Cardiac muscle cell (in vitro differentiated cells and primary cell): ENCODE data around the gene MARCHF9. TPM values are rescaled to one million over a fixed set of nuclear protein-coding genes. Genes with fewer than 3 reads are reported as not detected.
"Not testable (repeated sequence)": the region's sequence is repeated elsewhere in the genome, so short reads cannot be mapped to it uniquely, and the experiment has no call there.

Experiments used
- DNase-seq, 2 donors: peaks; one replicate each; pipeline versions ENCODE4 v3.0.0 to v3.0.0-alpha.2; 2010 to 2017; ENCODE audit warnings: low read depth in 1 of 2, low spot score in 1 of 2
- H3K27ac ChIP-seq: fragments of 200-600 bp; sonication (generic); 2 replicates; pipeline ENCODE4 v1.5.1; 2016
- H3K27me3 ChIP-seq: fragments of 200-600 bp; sonication (generic); 2 replicates; pipeline ENCODE4 v1.6.0; 2016; ENCODE audit warnings: control low read depth
- H3K36me3 ChIP-seq: fragments of 200-600 bp; sonication (generic); 2 replicates; pipeline ENCODE4 v1.5.1; 2016; ENCODE audit warnings: control low read depth
- H3K4me1 ChIP-seq: fragments of 200-600 bp; sonication (generic); 2 replicates; pipeline ENCODE4 v1.8.1; 2017; ENCODE audit warnings: low read depth, mild to moderate bottlenecking, mixed run types
- H3K4me3 ChIP-seq: fragments of 200-600 bp; sonication (generic); 2 replicates; pipeline ENCODE4 v1.5.1; 2016; ENCODE audit warnings: mild to moderate bottlenecking
- H3K9me3 ChIP-seq: fragments of 200-600 bp; sonication (generic); 2 replicates; pipeline ENCODE4 v1.5.1; 2017; ENCODE audit warnings: low read depth, mild to moderate bottlenecking, control low read depth
- polyA plus RNA-seq: library from polyadenylated mRNA; unstranded; fragments of >200 nt; fragmentation: Nextera tagmentation; extraction: Ambion mirVana; gene quantifications from 2 replicates; pipeline ENCODE4 v1.2.1, GENCODE V29; 2016
- total RNA-seq: library from RNA; depleted of rRNA; stranded (reverse); fragments of >200 nt; gene quantifications from 2 replicates; pipeline ENCODE4 v1.2.3, GENCODE V29; 2016
- TF ChIP-seq, protein P1 (sequence below): IDR thresholded peaks from 2 replicates; pipeline ENCODE4 v1.5.1; 2012; ENCODE audit warnings: low read depth, mild to moderate bottlenecking, low read length

The MARCHF9 gene
- total and polyA plus RNA-seq, 2 experiments from 2014 or later = 9.0 to 21.9 TPM

DNA sequence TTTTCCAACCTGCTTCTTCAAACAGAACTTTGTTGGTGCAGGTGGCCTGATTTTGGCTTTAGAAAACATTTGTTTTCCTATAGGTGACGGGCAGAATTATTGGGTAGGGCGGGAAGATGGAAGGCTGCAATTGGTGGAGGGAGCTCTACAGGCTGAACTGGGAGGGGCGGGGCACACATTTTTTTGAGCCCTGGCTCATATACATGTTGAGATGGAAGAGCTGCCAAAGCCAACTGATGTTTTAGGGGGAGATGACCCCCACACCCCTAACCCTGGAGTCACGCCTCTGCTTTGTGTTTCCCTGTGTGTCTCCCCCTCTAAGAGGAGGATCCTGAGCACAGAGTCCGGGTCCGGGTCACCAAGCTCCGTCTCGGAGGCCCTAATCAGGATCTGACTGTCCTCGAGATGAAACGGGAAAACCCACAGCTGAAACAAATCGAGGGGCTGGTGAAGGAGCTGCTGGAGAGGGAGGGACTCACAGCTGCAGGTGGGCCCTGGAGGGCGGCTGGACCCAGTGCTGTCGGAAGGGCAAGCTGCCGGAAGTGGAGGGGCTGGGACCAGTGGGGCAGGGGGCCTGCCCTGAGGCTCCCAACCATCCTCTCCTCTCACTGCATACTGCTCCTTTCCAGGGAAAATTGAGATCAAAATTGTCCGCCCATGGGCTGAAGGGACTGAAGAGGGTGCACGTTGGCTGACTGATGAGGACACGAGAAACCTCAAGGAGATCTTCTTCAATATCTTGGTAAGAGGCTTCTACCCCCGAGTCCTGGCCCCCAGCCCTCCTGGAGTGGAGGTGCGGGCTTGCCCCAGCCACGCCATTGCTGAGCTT, 34.9 kb upstream of the MARCHF9 start:
- H3K9me3 ChIP-seq = no peaks in the 10 kb centered on the region
- peaks cover 17% of the 10 kb centered on the region for H3K36me3 ChIP-seq
- TF ChIP-seq, protein P1, sequence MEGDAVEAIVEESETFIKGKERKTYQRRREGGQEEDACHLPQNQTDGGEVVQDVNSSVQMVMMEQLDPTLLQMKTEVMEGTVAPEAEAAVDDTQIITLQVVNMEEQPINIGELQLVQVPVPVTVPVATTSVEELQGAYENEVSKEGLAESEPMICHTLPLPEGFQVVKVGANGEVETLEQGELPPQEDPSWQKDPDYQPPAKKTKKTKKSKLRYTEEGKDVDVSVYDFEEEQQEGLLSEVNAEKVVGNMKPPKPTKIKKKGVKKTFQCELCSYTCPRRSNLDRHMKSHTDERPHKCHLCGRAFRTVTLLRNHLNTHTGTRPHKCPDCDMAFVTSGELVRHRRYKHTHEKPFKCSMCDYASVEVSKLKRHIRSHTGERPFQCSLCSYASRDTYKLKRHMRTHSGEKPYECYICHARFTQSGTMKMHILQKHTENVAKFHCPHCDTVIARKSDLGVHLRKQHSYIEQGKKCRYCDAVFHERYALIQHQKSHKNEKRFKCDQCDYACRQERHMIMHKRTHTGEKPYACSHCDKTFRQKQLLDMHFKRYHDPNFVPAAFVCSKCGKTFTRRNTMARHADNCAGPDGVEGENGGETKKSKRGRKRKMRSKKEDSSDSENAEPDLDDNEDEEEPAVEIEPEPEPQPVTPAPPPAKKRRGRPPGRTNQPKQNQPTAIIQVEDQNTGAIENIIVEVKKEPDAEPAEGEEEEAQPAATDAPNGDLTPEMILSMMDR = no peak
- DNase-seq = no peak
- no peak overlapping the region for H3K4me3 ChIP-seq
- peaks cover 21% of the 10 kb centered on the region for H3K27me3 ChIP-seq
- no peak overlapping the region for H3K27ac ChIP-seq
- H3K4me1 ChIP-seq = no peaks in the 10 kb centered on the region

DNA sequence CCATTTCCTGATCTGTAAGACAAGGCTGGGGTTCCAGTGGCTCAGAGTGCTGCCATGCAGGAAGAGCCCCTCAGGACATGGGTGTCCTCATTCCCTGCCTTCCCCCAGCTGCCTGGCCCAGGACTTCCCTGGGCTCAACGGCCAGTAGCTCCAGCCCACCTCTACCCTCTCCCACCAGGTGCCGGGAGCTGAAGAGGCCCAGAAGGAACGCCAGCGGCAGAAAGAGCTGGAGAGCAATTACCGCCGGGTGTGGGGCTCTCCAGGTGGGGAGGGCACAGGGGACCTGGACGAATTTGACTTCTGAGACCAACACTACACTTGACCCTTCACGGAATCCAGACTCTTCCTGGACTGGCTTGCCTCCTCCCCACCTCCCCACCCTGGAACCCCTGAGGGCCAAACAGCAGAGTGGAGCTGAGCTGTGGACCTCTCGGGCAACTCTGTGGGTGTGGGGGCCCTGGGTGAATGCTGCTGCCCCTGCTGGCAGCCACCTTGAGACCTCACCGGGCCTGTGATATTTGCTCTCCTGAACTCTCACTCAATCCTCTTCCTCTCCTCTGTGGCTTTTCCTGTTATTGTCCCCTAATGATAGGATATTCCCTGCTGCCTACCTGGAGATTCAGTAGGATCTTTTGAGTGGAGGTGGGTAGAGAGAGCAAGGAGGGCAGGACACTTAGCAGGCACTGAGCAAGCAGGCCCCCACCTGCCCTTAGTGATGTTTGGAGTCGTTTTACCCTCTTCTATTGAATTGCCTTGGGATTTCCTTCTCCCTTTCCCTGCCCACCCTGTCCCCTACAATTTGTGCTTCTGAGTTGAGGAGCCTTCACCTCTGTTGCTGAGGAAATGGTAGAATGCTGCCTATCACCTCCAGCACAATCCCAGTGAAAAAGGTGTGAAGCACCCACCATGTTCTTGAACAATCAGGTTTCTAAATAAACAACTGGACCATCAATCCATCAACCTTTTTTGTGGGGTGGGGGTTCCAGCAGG, 34.0 kb upstream of the MARCHF9 start:
- TF ChIP-seq, protein P1 = no peak
- Histone ChIP-seq H3K4me3 (no peak overlapping the region), H3K27ac (no peak overlapping the region), H3K36me3 (peaks cover 17% of the 10 kb centered on the region), H3K4me1 (peaks cover 1% of the 10 kb centered on the region), H3K9me3 (no peaks in the 10 kb centered on the region), H3K27me3 (peaks cover 30% of the 10 kb centered on the region)
- no peak for DNase-seq

DNA sequence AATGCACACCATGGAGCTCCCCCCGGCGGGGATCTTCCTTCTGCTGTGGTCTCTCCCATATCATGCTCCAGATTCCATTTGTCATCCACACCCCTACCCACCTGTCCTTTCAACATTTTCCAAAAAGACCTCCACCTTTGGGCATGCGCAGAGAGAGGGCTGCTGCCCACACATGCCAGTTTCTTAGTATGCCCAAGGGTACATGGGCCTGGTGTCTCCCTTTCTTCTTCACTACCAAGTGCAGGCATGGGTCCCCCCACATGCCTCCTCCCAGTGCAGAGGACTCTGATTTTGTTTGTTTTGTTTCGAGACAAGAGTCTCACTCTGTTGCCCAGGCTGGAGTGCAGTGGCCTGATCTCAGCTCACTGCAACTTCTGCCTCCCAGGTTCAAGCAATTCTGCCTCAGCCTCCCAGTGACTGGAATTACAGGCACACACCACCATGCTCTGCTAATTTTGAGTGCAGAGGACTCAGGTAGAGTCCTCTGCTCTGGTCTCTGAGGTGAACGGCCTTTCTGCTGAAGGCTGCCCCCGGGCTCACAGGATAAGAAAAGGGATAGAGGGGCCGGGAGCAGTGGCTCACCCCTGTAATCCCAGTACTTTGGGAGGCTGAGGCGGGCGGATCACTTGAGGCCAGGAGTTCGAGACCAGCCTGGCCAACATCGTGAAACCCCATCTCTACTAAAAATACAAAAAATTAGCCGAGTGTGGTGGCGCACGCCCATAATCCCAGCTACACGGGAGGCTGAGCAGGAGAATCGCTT, 32.9 kb upstream of the MARCHF9 start:
- Histone ChIP-seq H3K27me3 (peaks cover 41% of the 10 kb centered on the region), H3K36me3 (peaks cover 16% of the 10 kb centered on the region)
- not testable (repeated sequence) for H3K4me1 ChIP-seq, H3K9me3 ChIP-seq, DNase-seq, H3K27ac ChIP-seq, H3K4me3 ChIP-seq

DNA sequence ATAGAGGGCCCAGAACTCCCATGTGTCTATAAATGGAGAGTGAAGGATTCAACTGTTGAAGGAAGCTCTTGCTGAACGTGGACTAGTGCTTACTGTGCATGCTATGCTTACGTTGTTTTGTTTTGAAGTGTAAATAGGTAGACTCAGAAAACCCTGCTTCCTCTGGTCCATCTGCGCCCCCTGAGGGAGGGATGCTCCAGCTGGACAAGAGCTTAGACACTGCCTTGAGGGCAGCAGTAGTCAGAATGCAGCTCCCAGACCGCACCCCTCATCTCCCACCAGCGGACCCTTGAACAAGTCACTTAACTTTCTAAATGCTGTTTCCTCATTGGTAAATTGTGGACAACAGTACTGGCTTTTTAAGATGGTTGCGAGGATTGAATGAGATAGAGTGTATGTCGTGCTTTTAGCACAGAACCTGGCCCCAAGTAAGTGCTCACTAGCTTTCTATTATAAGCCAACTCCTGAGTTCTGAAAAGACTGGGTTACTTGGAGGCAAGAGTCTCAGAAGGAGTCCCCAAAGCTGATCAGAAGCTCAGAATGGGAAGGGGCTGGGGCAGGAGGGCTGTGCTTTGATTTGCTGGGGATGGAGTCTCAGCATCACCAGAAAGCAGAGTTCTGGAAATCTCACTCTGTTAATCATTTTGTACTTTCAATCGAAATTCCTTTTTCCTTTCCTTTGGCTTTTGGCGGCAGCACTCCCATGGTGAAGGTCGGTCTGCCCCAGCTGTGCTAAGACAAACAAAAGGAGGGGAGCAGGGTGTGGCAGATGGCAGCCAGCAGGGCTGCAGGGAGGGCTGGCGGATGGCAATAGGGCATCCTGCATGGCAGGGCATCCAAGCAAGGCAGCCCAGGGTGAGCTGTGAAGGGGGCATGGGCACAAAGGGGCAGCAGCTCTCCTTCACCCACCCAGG, 31.9 kb upstream of the MARCHF9 start:
- TF ChIP-seq, protein P1 = no peak
- Histone ChIP-seq H3K27ac (no peak overlapping the region), H3K4me3 (no peak overlapping the region), H3K27me3 (peaks cover 50% of the 10 kb centered on the region), H3K9me3 (no peaks in the 10 kb centered on the region), H3K4me1 (peaks cover 4% of the 10 kb centered on the region), H3K36me3 (peaks cover 13% of the 10 kb centered on the region)
- DNase-seq = no peak

DNA sequence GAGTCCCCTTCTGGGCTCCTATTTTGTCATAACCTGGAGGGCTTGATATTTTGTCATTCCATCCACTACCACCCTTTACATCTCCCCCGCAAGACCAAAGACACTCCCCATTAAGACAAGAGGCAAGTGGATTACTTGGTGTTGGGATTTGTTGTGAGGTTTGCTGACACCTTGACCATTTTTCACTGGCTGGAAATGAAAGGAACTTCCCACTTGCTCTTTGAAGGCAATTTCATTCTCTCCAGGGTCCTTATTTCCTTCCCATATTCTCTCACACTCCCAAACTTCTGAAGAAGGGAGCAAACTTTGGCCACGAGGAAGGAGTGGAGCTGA, 31.3 kb upstream of the MARCHF9 start:
- no peaks in the 10 kb centered on the region for H3K9me3 ChIP-seq
- DNase-seq = no peak
- peaks cover 4% of the 10 kb centered on the region for H3K4me1 ChIP-seq
- H3K36me3 ChIP-seq = peaks cover 12% of the 10 kb centered on the region
- TF ChIP-seq, protein P1 = no peak
- H3K4me3 ChIP-seq = no peak overlapping the region
- H3K27ac ChIP-seq = no peak overlapping the region
- peaks cover 57% of the 10 kb centered on the region for H3K27me3 ChIP-seq
